ENCODE measurements around the gene SLC25A12.

Gene SLC25A12

GRCh38 chr2:171800639-171801038 lies 93.4 kb downstream of the SLC25A12 start:
- Histone ChIP-seq H3K36me3 (ENCODE audit: insufficient read depth, insufficient read length, low read length) (no peaks in the 10 kb centered on the region), H3K27me3 (ENCODE audit: insufficient read depth, insufficient read length) (no peaks in the 10 kb centered on the region), H3K4me1 (ENCODE audit: insufficient read depth, insufficient read length) (no peaks in the 10 kb centered on the region), H3K9me3 (ENCODE audit: insufficient read depth, low read length) (no peaks in the 10 kb centered on the region), H3K4me3 (ENCODE audit: insufficient read length, low read depth) (no peak overlapping the region), H3K9ac (ENCODE audit: insufficient read length, low read depth) (no peak overlapping the region)
- TF ChIP-seq SUZ12 (IDR thresholded peaks at IDR 0.05; ENCODE audit: extremely low read depth, insufficient read depth, insufficient read length) (no peak), ZNF274 (IDR thresholded peaks at IDR 0.05; ENCODE audit: low read depth, low read length) (no peak), YY1 (IDR thresholded peaks at IDR 0.05; ENCODE audit: insufficient read depth, insufficient read length) (no peak)
- DNase-seq (ENCODE audit: low read depth, low spot score), result no peak

- Histone ChIP-seq H3K4me1 (ENCODE audit: insufficient read depth, insufficient read length) (no peaks in the 10 kb centered on the region), H3K9ac (ENCODE audit: insufficient read length, low read depth) (no peak overlapping the region), H3K9me3 (ENCODE audit: insufficient read depth, low read length) (no peaks in the 10 kb centered on the region), H3K27me3 (ENCODE audit: insufficient read depth, insufficient read length) (no peaks in the 10 kb centered on the region), H3K4me3 (ENCODE audit: insufficient read length, low read depth) (no peak overlapping the region), H3K36me3 (ENCODE audit: insufficient read depth, insufficient read length, low read length) (no peaks in the 10 kb centered on the region)
- DNase-seq (ENCODE audit: low read depth, low spot score), result no peak
- no peak for TF ChIP-seq ZNF274 (IDR thresholded peaks at IDR 0.05; ENCODE audit: low read depth, low read length)
- no peak for TF ChIP-seq YY1 (IDR thresholded peaks at IDR 0.05; ENCODE audit: insufficient read depth, insufficient read length)
- no peak for TF ChIP-seq SUZ12 (IDR thresholded peaks at IDR 0.05; ENCODE audit: extremely low read depth, insufficient read depth, insufficient read length)
Observed at GRCh38 chr2:171798156-171798820, 95.8 kb downstream of the SLC25A12 start.

GRCh38 chr2:171794918-171795317 lies 99.1 kb downstream of the SLC25A12 start:
- peaks cover 2% of the 10 kb centered on the region for H3K4me1 ChIP-seq (ENCODE audit: insufficient read depth, insufficient read length)
- H3K4me3 ChIP-seq (ENCODE audit: insufficient read length, low read depth), result no peak overlapping the region
- DNase-seq (ENCODE audit: low read depth, low spot score), result peak; percentile 47
- no peak overlapping the region for H3K9ac ChIP-seq (ENCODE audit: insufficient read length, low read depth)
- H3K9me3 ChIP-seq (ENCODE audit: insufficient read depth, low read length), result no peaks in the 10 kb centered on the region
- TF ChIP-seq YY1 (IDR thresholded peaks at IDR 0.05; ENCODE audit: insufficient read depth, insufficient read length), result no peak
- H3K36me3 ChIP-seq (ENCODE audit: insufficient read depth, insufficient read length, low read length), result no peaks in the 10 kb centered on the region
- no peaks in the 10 kb centered on the region for H3K27me3 ChIP-seq (ENCODE audit: insufficient read depth, insufficient read length)

GRCh38 chr2:171793691-171794678 lies 100.1 kb downstream of the SLC25A12 start:
- H3K36me3 ChIP-seq (ENCODE audit: insufficient read depth, insufficient read length, low read length), result no peaks in the 10 kb centered on the region
- no peaks in the 10 kb centered on the region for H3K27me3 ChIP-seq (ENCODE audit: insufficient read depth, insufficient read length)
- no peak for DNase-seq (ENCODE audit: low read depth, low spot score)
- H3K4me1 ChIP-seq (ENCODE audit: insufficient read depth, insufficient read length), result peaks cover 2% of the 10 kb centered on the region
- no peak for TF ChIP-seq YY1 (IDR thresholded peaks at IDR 0.05; ENCODE audit: insufficient read depth, insufficient read length)
- no peak for TF ChIP-seq SUZ12 (IDR thresholded peaks at IDR 0.05; ENCODE audit: extremely low read depth, insufficient read depth, insufficient read length)
- no peak for TF ChIP-seq ZNF274 (IDR thresholded peaks at IDR 0.05; ENCODE audit: low read depth, low read length)
- no peak overlapping the region for H3K9ac ChIP-seq (ENCODE audit: insufficient read length, low read depth)
- H3K9me3 ChIP-seq (ENCODE audit: insufficient read depth, low read length), result no peaks in the 10 kb centered on the region
- no peak overlapping the region for H3K4me3 ChIP-seq (ENCODE audit: insufficient read length, low read depth)

- Histone ChIP-seq H3K9ac (ENCODE audit: insufficient read length, low read depth) (no peak overlapping the region), H3K27me3 (ENCODE audit: insufficient read depth, insufficient read length) (no peaks in the 10 kb centered on the region), H3K4me1 (ENCODE audit: insufficient read depth, insufficient read length) (peaks cover 2% of the 10 kb centered on the region), H3K4me3 (ENCODE audit: insufficient read length, low read depth) (no peak overlapping the region), H3K36me3 (ENCODE audit: insufficient read depth, insufficient read length, low read length) (no peaks in the 10 kb centered on the region), H3K9me3 (ENCODE audit: insufficient read depth, low read length) (no peaks in the 10 kb centered on the region)
- DNase-seq (ENCODE audit: low read depth, low spot score), result no peak
- no peak for TF ChIP-seq YY1 (IDR thresholded peaks at IDR 0.05; ENCODE audit: insufficient read depth, insufficient read length)
- TF ChIP-seq ZNF274 (IDR thresholded peaks at IDR 0.05; ENCODE audit: low read depth, low read length), result no peak
- no peak for TF ChIP-seq SUZ12 (IDR thresholded peaks at IDR 0.05; ENCODE audit: extremely low read depth, insufficient read depth, insufficient read length)
Observed at GRCh38 chr2:171792886-171793580, 101.0 kb downstream of the SLC25A12 start.

- no peak overlapping the region for H3K9ac ChIP-seq (ENCODE audit: insufficient read length, low read depth)
Observed at GRCh38 chr2:171792157-171792556, 101.9 kb downstream of the SLC25A12 start.

More at GRCh38 chr2:171792157-171792556, 101.9 kb downstream of the SLC25A12 start:
- Histone ChIP-seq H3K4me3 (ENCODE audit: insufficient read length, low read depth) (no peak overlapping the region), H3K27me3 (ENCODE audit: insufficient read depth, insufficient read length) (no peaks in the 10 kb centered on the region), H3K4me1 (ENCODE audit: insufficient read depth, insufficient read length) (peaks cover 2% of the 10 kb centered on the region), H3K9me3 (ENCODE audit: insufficient read depth, low read length) (no peaks in the 10 kb centered on the region), H3K36me3 (ENCODE audit: insufficient read depth, insufficient read length, low read length) (peaks cover 3% of the 10 kb centered on the region)
- DNase-seq (ENCODE audit: low read depth, low spot score), result no peak
- TF ChIP-seq ZNF274 (IDR thresholded peaks at IDR 0.05; ENCODE audit: low read depth, low read length) (no peak), SUZ12 (IDR thresholded peaks at IDR 0.05; ENCODE audit: extremely low read depth, insufficient read depth, insufficient read length) (no peak), YY1 (IDR thresholded peaks at IDR 0.05; ENCODE audit: insufficient read depth, insufficient read length) (no peak)
